ENCODE results near the gene MEF2A.

Gene MEF2A

DNA sequence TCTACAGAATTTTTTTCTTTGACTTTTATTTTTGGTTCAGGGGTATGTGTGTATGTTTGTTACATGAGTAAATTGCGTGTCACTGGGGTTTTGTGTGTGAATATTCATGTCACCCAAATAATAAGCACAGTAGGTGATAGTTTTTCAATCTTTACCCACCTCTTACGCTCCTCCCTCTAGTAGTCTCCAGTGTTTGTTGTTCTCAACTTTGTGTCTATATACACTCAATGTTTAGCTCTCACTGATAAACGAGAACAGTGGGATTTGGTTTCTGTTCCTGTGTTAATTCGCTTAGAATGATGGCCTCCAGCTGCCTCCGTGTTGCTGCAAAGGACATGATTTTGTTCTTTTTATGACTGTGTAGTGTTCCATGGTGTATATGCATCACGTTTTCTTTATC lies 54.4 kb downstream of the MEF2A start:
- Histone ChIP-seq H3K4me2 (ENCODE audit: low read depth, low read length) (no peak overlapping the region), H3K9ac (ENCODE audit: low read length) (no peak overlapping the region), H3F3A (ENCODE audit: insufficient read depth, low read length) (0 out of 2 replicates have a peak, but pooled peaks cover 3% of the 10 kb centered on the region), H3K9me3 (replicated peaks; ENCODE audit: insufficient read depth, low read length) (no peaks in the 10 kb centered on the region), H3K9me2 (replicated peaks; ENCODE audit: insufficient read depth, low read length) (no peaks in the 10 kb centered on the region), H3K36me3 (replicated peaks; ENCODE audit: insufficient read depth, low read length) (0 out of 2 replicates have a peak, but pooled peaks cover 2% of the 10 kb centered on the region), H3K4me3 (ENCODE audit: low read length) (no peak overlapping the region), H3K4me1 (ENCODE audit: low read length) (peaks cover 8% of the 10 kb centered on the region), H3K27ac (ENCODE audit: low read length) (no peak overlapping the region), H3K79me2 (ENCODE audit: low read length) (peaks cover 94% of the 10 kb centered on the region), H2AFZ (ENCODE audit: low read length) (no peak overlapping the region), H3K27me3 (replicated peaks; ENCODE audit: insufficient read depth, low read length) (no peaks in the 10 kb centered on the region), H4K20me1 (ENCODE audit: insufficient read depth, low read length) (no peaks in the 10 kb centered on the region)
- no peak for TF ChIP-seq EZH2 (optimal IDR thresholded peaks at IDR 0.05; ENCODE audit: low read depth, low read length)
- DNase-seq, result no peak

DNA sequence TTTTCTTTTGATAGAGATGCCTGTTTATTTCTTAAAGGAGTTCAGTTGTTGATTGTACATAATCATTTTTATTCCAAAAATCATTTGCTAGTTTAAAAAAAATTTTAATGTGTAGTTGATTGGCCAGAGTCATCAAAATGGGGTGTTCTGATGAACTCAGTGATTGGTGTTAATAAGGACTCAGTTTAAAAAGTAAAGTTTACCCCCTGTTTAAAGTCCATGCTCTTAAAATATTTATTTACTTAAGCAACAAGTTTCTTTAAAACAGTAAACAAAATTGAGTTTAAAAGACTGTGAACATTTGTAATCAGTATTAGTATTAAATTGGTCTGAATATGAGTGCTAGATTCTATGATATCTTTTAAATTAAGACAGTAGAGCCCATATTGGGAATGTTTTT lies 56.0 kb downstream of the MEF2A start:
- Histone ChIP-seq H3K4me2 (ENCODE audit: low read depth, low read length) (0 out of 2 replicates have a peak overlapping the region, but pooled peaks have one; percentile 9), H3K79me2 (ENCODE audit: low read length) (peaks cover 97% of the 10 kb centered on the region), H3K27me3 (replicated peaks; ENCODE audit: insufficient read depth, low read length) (no peaks in the 10 kb centered on the region), H3K4me3 (ENCODE audit: low read length) (no peak overlapping the region), H3K27ac (ENCODE audit: low read length) (no peak overlapping the region; the same call in 1 of the 2 replicates), H3K4me1 (ENCODE audit: low read length) (peaks cover 8% of the 10 kb centered on the region), H3K36me3 (replicated peaks; ENCODE audit: insufficient read depth, low read length) (0 out of 2 replicates have a peak, but pooled peaks cover 2% of the 10 kb centered on the region), H3K9me2 (replicated peaks; ENCODE audit: insufficient read depth, low read length) (no peaks in the 10 kb centered on the region), H3K9ac (ENCODE audit: low read length) (no peak overlapping the region), H3K9me3 (replicated peaks; ENCODE audit: insufficient read depth, low read length) (no peaks in the 10 kb centered on the region), H2AFZ (ENCODE audit: low read length) (no peak overlapping the region), H4K20me1 (ENCODE audit: insufficient read depth, low read length) (no peaks in the 10 kb centered on the region), H3F3A (ENCODE audit: insufficient read depth, low read length) (0 out of 2 replicates have a peak, but pooled peaks cover 3% of the 10 kb centered on the region)
- TF ChIP-seq EZH2phosphoT487 (IDR thresholded peaks at IDR 0.05; ENCODE audit: low read length) (no peak), EZH2 (optimal IDR thresholded peaks at IDR 0.05; ENCODE audit: low read depth, low read length) (no peak)
- TF ChIP-seq, protein P1, sequence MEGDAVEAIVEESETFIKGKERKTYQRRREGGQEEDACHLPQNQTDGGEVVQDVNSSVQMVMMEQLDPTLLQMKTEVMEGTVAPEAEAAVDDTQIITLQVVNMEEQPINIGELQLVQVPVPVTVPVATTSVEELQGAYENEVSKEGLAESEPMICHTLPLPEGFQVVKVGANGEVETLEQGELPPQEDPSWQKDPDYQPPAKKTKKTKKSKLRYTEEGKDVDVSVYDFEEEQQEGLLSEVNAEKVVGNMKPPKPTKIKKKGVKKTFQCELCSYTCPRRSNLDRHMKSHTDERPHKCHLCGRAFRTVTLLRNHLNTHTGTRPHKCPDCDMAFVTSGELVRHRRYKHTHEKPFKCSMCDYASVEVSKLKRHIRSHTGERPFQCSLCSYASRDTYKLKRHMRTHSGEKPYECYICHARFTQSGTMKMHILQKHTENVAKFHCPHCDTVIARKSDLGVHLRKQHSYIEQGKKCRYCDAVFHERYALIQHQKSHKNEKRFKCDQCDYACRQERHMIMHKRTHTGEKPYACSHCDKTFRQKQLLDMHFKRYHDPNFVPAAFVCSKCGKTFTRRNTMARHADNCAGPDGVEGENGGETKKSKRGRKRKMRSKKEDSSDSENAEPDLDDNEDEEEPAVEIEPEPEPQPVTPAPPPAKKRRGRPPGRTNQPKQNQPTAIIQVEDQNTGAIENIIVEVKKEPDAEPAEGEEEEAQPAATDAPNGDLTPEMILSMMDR (IDR thresholded peaks at IDR 0.05; ENCODE audit: low read length), result no peak
- DNase-seq, result no peak

DNA sequence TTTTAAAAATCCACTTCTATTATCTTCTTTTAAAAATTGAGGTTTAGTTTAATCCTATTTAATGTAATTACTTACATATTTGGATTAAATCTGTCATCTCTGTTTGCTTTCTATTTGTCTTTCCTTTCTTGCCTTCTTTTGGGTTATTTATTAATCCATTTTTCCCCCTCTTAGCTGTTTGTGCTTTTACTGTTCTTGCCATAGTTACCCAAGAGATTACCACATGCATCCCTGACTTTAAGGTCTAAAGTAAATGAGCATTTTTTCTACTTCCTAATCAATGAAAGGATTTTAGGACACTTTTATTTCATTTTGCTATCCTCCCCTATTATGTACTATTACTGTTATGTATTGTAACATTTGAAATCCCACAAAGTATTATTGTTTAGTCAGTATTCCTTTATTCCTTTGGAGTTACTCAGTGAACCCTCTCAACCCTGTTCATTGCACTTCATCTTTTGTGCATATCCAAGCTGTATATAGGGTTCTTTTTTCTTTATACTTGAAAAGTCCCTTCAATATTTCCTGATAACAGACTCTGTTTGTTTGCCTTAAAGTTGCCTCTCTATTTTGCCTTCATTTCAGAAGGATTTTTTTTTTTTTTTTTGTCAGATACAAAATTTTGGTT lies 62.7 kb downstream of the MEF2A start:
- no peak overlapping the region for H3K27ac ChIP-seq (ENCODE audit: low read length)
- H3K9me2 ChIP-seq (replicated peaks; ENCODE audit: insufficient read depth, low read length), result no peaks in the 10 kb centered on the region
- H3K4me1 ChIP-seq (ENCODE audit: low read length), result peaks cover 19% of the 10 kb centered on the region
- H3K4me2 ChIP-seq (ENCODE audit: low read depth, low read length), result no peak overlapping the region
- H3K79me2 ChIP-seq (ENCODE audit: low read length), result peaks cover 76% of the 10 kb centered on the region
- no peaks in the 10 kb centered on the region for H3F3A ChIP-seq (ENCODE audit: insufficient read depth, low read length)
- no peak overlapping the region for H3K9ac ChIP-seq (ENCODE audit: low read length)
- no peak for DNase-seq
- 0 out of 2 replicates have a peak, but pooled peaks cover 2% of the 10 kb centered on the region for H3K36me3 ChIP-seq (replicated peaks; ENCODE audit: insufficient read depth, low read length)
- no peaks in the 10 kb centered on the region for H3K9me3 ChIP-seq (replicated peaks; ENCODE audit: insufficient read depth, low read length)
- H2AFZ ChIP-seq (ENCODE audit: low read length), result no peak overlapping the region
- no peaks in the 10 kb centered on the region for H4K20me1 ChIP-seq (ENCODE audit: insufficient read depth, low read length)
- TF ChIP-seq, protein P1 (IDR thresholded peaks at IDR 0.05; ENCODE audit: low read length), result no peak
- no peak for TF ChIP-seq EZH2phosphoT487 (IDR thresholded peaks at IDR 0.05; ENCODE audit: low read length)
- TF ChIP-seq EZH2 (optimal IDR thresholded peaks at IDR 0.05; ENCODE audit: low read depth, low read length), result no peak
- H3K27me3 ChIP-seq (replicated peaks; ENCODE audit: insufficient read depth, low read length), result no peaks in the 10 kb centered on the region
- H3K4me3 ChIP-seq (ENCODE audit: low read length), result no peak overlapping the region

DNA sequence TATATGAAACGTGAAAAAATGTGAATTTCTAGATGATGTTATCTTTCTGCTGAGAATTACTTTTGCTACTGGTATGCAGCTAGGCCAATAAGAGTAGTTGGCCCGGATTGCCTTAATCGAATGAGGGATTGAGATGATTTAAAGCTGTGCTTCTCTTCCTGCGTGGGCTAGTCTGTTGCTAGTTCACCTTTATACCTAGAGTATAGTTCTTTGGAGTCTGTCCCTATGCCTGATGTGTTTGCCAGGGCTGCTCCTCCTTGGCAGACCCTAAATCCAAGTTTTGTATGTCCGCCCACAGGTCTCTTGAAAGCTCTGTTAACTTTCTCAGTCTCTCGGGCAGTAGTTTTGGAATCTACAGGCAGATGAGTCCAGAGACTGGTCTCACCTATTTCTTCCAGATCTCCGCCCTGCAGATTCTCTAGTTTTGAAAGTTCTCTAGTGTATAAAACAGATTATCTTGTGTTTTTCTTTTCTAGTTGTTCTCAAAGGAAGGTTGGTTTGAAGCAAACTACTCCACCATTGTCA lies 64.9 kb downstream of the MEF2A start:
- no peaks in the 10 kb centered on the region for H4K20me1 ChIP-seq (ENCODE audit: insufficient read depth, low read length)
- peaks cover 19% of the 10 kb centered on the region for H3K4me1 ChIP-seq (ENCODE audit: low read length)
- no peaks in the 10 kb centered on the region for H3K9me2 ChIP-seq (replicated peaks; ENCODE audit: insufficient read depth, low read length)
- TF ChIP-seq EZH2 (optimal IDR thresholded peaks at IDR 0.05; ENCODE audit: low read depth, low read length) (no peak), EZH2phosphoT487 (IDR thresholded peaks at IDR 0.05; ENCODE audit: low read length) (no peak)
- TF ChIP-seq, protein P1 (IDR thresholded peaks at IDR 0.05; ENCODE audit: low read length), result no peak
- no peaks in the 10 kb centered on the region for H3K36me3 ChIP-seq (replicated peaks; ENCODE audit: insufficient read depth, low read length)
- H3K27ac ChIP-seq (ENCODE audit: low read length), result peak overlapping the region; percentile 34; the same call in 1 of the 2 replicates
- no peak overlapping the region for H3K4me3 ChIP-seq (ENCODE audit: low read length)
- H3K9me3 ChIP-seq (replicated peaks; ENCODE audit: insufficient read depth, low read length), result no peaks in the 10 kb centered on the region
- H3K27me3 ChIP-seq (replicated peaks; ENCODE audit: insufficient read depth, low read length), result no peaks in the 10 kb centered on the region
- H3K9ac ChIP-seq (ENCODE audit: low read length), result no peak overlapping the region
- no peak overlapping the region for H2AFZ ChIP-seq (ENCODE audit: low read length)
- no peaks in the 10 kb centered on the region for H3F3A ChIP-seq (ENCODE audit: insufficient read depth, low read length)
- H3K79me2 ChIP-seq (ENCODE audit: low read length), result peaks cover 54% of the 10 kb centered on the region
- peak overlapping the region; percentile 44 for H3K4me2 ChIP-seq (ENCODE audit: low read depth, low read length)
- DNase-seq, result no peak
